Endothelial cell of hepatic sinusoid (primary cell): ENCODE measurements around the gene EPB41L3.
"Not testable (repeated sequence)": the region's sequence is repeated elsewhere in the genome, so short reads cannot be mapped to it uniquely, and the experiment has no call there.

Source experiments
- in situ Hi-C: cut with HindIII; loops from 2 replicates; pipeline ENCODE4 v1.10.0; 2017; ENCODE audit warnings: low sequenced_read_pairs

EPB41L3 gene

GRCh38 chr18:5532066-5532465, 11.7 kb downstream of the EPB41L3 start:
- in situ Hi-C loops: no loop called here

DNA sequence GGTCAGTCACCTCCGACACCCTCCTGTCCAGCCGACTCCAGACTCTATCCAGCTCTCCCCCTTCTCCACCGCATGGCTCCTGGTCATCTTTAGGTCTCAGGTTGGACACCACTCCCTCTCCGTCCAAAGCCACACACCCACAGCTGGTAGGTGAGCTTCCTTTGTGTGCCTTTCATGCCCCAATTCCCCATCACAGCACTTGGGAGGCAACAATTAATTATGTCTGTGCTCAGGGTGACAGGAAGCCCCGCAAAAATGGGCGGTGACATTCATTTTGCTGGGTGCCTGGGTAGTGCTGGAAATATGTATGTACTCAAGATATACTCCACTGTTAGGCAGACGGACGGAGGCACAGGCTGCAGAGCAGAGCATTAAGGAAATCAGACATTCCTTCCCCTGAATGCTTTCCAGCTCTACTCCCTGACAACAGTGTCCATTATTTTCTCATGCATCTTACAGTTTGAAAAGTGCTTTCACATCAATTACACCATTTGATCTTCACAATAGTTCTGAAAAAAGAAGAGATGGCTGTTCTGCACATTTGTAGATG, 13.1 kb downstream of the EPB41L3 start:
- in situ Hi-C loops: no loop called here

DNA sequence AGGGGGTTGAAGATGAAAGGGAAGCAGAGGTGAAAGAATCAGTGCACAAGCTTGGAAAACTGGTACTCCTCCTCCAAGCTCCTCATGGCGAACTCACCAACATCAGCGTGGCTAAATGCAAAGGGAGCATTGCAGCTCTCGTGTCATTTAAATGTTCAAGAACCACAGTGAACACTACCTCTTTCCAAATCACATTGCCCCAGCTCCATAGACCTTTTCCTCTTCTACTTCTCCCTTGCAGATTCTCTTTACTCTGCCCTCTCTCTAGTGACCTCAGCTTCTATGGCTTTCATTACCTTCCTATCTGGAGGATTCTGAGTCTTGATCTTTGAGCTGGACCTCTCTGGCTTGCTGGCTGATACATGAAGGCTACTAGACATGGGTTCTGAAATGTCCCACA, 14.3 kb downstream of the EPB41L3 start:
- in situ Hi-C loops: no loop called here

DNA sequence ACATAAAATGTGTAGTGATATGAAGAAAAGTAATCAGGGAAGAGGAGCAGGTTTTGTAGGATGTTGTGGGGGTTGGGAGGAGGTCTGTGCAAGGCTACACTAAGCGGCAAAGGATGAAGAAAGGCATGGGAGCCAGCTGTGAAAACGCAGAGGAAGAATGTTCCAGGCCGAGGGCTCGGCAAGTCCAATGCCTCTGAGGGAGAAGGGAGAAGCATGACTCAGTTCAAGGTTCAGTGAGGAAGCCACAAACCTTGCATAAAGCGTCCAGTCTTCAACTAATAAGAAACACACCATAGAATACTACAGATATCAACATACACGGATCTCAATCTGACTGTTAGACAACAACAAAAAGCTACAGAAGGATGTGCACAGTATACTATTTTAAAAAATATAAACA, 16.2 kb downstream of the EPB41L3 start:
- in situ Hi-C loops: no loop called here

DNA sequence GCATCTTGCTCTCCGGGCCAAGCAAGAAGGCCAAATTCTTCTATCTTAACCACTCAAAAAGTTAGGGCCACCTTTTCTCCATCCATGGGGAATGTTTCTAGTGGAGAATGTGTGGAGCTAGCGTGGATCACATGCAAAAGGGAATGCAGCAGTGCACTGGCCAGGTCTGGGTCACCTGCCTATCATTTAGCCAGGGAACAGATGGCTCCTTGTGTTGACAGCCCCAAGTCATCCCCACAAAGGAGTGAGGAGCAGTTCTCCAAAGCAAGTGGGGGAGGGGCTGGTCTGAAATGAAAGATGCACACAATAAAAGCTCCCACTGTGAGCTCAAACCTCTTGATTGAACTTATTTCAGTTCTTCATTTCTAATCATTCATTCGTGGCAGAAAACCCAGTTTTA, 19.1 kb downstream of the EPB41L3 start:
- in situ Hi-C loops: no loop called here

DNA sequence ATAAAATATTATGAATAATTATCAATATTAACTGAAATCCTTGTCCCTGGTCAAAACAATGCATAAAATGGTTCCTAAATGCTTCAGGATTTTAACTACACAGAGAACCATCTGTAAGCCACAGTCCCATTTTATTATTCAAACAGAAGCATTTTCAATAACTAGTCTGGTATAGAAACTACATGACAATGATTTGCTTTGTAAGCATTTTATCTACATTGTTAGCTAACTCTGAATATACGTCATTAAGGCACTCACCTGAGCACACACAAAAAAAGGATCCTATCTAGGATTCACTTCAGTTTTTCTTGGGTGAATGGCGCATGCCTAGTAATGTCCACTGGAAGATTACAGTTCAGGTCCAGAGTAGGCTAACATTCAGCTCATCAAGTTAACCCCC, 22.8 kb downstream of the EPB41L3 start:
- in situ Hi-C loops: no loop called here

- in situ Hi-C loops: no loop called here
Observed at GRCh38 chr18:5520464-5520863, 23.3 kb downstream of the EPB41L3 start.

- in situ Hi-C loops: no loop called here
Observed at GRCh38 chr18:5519448-5520298, 24.1 kb downstream of the EPB41L3 start.

DNA sequence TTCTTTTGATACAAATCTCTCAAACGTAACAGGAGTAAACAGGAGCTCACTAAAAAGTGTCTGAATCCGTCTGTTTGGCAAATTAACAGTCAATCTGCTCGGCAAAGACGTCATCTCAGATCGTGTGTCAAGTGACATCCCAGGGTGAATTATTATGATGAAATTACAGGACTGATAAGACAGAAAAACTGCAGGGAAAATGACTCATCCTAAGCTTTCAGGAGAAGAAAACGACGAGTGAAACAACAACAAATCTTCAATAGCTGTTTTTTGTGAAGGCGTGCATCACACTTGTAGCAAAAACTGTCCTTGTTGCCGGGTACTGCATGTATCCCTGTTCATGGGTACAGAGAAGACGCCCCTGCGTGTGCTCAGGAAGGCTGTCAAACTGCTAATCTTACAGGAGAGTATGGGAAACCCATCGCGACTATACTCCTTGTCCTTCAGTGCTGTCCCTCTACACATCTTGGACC, 24.9 kb downstream of the EPB41L3 start:
- in situ Hi-C loops: no loop called here

- in situ Hi-C loops: no loop called here
Observed at GRCh38 chr18:5518179-5518770, 25.5 kb downstream of the EPB41L3 start.

DNA sequence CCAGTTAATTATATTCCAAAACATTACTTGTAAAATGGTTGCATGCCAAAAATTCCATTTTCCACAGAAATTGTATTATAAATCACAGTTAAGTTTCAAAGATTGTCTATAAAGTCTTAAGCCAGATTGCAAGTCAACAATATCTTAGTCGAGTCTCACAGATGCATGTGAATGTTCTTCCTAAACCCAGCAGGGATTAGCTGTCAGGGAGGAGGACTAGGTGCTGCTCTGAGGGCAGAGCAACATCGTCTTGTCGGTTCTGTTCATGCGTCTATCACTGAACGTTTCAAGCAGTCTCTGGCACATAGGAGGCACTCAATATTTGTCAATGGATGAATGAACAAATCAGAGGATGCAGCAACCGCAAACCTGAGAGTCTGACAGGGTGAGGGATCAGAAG, 27.0 kb downstream of the EPB41L3 start:
- in situ Hi-C loops: no loop called here

DNA sequence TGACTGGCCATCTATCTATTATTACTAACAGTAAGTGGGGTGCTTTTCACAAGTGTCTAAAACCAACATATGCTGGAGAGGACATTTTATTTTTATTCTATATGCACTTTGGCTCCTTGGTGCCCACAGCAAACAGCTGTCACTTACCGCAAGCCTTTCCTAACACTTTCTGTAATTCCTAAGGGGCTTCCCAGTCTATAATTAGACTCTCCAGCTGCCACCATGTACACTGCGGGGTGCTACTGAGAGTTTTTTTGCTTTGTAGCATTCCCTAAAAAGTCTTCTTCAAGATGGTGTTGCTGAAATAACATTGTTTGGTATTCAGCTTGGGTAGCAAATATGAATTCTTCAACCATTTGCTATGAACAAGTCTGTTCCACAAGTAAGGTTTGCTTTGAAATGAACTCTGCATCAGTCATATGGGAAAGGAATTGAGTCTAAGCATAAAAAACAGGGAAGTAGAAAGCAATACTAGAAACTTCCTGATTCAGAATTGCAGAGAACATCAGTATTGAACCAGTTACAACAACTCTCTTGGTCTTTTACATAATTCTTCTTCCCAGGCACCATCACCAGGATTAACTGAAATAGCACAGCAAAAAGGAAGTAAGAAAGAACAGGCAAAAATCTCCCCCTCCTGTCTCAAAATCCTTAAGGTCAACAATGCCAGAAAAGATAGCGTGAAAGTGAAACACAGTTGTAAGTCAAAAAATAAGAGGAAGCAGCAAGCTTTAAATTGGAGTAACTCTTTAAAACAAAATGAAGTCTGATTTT, 28.6 kb downstream of the EPB41L3 start:
- in situ Hi-C loops: no loop called here

DNA sequence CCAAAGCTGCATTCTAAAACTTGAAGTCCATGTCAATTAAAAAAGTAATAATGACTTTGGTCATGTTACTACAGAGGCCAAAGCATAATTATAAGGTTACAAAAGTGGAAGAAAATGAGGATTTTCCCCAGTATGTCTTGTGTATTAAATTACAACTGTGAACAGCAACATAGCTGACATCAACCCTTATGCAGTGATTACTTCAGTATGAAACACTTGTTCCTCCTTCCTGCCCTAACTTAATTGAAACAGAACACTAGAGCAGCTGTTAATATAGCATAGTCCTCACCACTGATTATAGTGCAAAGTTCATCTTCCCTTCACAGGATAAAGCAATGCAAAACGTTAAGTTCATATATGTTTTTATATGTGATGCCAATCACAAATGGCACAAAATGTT, 29.9 kb downstream of the EPB41L3 start:
- in situ Hi-C loops: no loop called here

DNA sequence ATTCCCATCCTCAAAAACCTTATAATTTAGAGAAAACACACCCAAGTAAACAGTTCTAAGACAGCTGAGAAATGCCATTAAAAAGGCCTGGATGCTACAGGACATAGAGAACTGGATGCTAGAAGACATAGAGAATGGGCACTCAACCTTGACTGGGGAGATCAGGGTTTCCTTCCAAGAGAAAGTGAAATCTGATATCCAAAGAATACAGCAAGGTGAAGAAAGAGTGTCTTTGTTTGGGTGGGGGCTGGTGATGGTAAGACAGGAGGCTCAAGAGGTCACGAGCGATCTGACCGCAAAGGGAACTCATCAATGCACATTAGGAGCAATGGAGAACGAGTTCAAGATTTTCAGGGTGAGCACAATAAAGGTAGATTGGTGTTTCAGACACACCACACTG, 31.6 kb downstream of the EPB41L3 start:
- in situ Hi-C loops: no loop called here

- in situ Hi-C loops: not testable (repeated sequence)
Observed at GRCh38 chr18:5511541-5511940, 32.3 kb downstream of the EPB41L3 start.

- in situ Hi-C loops: no loop called here
Observed at GRCh38 chr18:5510135-5510846, 33.5 kb downstream of the EPB41L3 start.

- in situ Hi-C loops: no loop called here
Observed at GRCh38 chr18:5508821-5509220, 35.0 kb downstream of the EPB41L3 start.

- in situ Hi-C loops: no loop called here
Observed at GRCh38 chr18:5507756-5508155, 36.0 kb downstream of the EPB41L3 start.

- in situ Hi-C loops: no loop called here
Observed at GRCh38 chr18:5506174-5506573, 37.6 kb downstream of the EPB41L3 start.

GRCh38 chr18:5503740-5504139, 40.1 kb downstream of the EPB41L3 start:
- in situ Hi-C loops: no loop called here
